ENCODE measurements around the gene METAP1. TPM values are rescaled to one million over a fixed set of nuclear protein-coding genes. Genes with fewer than 3 reads are reported as not detected.

METAP1 gene
- total and polyA plus RNA-seq, 2 experiments from 2014 or later = 64.1 to 122 TPM

DNA sequence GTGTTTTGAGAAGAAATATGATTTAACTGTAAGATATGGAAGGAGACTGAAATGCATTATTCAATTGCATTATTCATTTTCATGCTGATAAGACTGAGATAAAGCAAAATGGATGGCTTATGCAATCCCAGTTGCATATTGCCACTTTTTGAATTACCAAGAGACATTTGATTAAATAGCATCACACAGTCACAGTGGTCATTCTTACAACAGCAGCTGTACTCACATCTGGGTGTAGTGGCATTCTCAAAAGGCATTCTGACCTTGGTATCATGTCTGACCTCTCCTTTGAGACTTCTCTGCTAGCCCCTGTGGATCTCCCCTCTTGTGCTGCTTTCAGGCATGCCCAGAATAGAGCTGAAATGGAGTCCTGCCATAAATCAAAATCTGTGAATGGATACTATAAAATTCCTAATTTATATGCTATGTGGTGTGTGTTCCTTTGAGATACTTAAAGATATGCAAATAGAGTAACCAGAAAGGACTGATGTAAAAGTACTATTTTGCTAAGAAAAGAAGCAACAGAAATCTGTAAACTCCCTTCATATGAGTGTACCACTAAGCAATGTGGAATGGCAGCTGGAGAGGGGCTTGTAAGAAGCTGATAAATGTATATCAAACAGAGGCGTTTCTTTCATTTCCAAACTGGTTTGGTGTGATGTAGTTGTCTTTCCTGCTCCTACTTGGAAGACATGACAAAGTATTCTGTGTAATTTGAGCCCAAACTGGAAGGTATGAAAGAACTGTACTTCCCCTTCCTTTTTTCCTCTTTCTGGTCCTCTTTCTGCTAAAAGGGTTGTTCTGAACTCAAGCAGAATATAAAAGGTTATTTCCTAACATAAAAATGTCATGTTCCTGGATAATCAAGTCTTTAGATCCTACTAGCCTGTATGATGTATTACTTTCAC is 25.4 kb upstream of the METAP1 start (continued):
- TF ChIP-seq, protein P1, sequence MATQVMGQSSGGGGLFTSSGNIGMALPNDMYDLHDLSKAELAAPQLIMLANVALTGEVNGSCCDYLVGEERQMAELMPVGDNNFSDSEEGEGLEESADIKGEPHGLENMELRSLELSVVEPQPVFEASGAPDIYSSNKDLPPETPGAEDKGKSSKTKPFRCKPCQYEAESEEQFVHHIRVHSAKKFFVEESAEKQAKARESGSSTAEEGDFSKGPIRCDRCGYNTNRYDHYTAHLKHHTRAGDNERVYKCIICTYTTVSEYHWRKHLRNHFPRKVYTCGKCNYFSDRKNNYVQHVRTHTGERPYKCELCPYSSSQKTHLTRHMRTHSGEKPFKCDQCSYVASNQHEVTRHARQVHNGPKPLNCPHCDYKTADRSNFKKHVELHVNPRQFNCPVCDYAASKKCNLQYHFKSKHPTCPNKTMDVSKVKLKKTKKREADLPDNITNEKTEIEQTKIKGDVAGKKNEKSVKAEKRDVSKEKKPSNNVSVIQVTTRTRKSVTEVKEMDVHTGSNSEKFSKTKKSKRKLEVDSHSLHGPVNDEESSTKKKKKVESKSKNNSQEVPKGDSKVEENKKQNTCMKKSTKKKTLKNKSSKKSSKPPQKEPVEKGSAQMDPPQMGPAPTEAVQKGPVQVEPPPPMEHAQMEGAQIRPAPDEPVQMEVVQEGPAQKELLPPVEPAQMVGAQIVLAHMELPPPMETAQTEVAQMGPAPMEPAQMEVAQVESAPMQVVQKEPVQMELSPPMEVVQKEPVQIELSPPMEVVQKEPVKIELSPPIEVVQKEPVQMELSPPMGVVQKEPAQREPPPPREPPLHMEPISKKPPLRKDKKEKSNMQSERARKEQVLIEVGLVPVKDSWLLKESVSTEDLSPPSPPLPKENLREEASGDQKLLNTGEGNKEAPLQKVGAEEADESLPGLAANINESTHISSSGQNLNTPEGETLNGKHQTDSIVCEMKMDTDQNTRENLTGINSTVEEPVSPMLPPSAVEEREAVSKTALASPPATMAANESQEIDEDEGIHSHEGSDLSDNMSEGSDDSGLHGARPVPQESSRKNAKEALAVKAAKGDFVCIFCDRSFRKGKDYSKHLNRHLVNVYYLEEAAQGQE (IDR thresholded peaks at IDR 0.05; ENCODE audit: unreplicated experiment) = no peak
- TF ChIP-seq JUNB (IDR thresholded peaks at IDR 0.05; ENCODE audit: unreplicated experiment) (no peak), NANOG (IDR thresholded peaks at IDR 0.05; ENCODE audit: borderline replicate concordance) (no peak), ZNF331 (CRISPR knock-in tag; IDR thresholded peaks at IDR 0.05; ENCODE audit: low read depth) (no peak), EZH2phosphoT487 (IDR thresholded peaks at IDR 0.05; ENCODE audit: unreplicated experiment) (no peak), ZNF114 (CRISPR knock-in tag; IDR thresholded peaks at IDR 0.05) (no peak), POLR2AphosphoS5 (IDR thresholded peaks at IDR 0.05; ENCODE audit: low read depth) (no peak), CREB1 (CRISPR knock-in tag; IDR thresholded peaks at IDR 0.05; ENCODE audit: low read depth) (no peak), STAT1 (IDR thresholded peaks at IDR 0.05; ENCODE audit: unreplicated experiment) (no peak), EZH2 (IDR thresholded peaks at IDR 0.05; ENCODE audit: low read depth, unreplicated experiment) (no peak)
- TF ChIP-seq, protein P2, sequence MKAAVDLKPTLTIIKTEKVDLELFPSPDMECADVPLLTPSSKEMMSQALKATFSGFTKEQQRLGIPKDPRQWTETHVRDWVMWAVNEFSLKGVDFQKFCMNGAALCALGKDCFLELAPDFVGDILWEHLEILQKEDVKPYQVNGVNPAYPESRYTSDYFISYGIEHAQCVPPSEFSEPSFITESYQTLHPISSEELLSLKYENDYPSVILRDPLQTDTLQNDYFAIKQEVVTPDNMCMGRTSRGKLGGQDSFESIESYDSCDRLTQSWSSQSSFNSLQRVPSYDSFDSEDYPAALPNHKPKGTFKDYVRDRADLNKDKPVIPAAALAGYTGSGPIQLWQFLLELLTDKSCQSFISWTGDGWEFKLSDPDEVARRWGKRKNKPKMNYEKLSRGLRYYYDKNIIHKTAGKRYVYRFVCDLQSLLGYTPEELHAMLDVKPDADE (IDR thresholded peaks at IDR 0.05) = no peak
- TF ChIP-seq, protein P3, sequence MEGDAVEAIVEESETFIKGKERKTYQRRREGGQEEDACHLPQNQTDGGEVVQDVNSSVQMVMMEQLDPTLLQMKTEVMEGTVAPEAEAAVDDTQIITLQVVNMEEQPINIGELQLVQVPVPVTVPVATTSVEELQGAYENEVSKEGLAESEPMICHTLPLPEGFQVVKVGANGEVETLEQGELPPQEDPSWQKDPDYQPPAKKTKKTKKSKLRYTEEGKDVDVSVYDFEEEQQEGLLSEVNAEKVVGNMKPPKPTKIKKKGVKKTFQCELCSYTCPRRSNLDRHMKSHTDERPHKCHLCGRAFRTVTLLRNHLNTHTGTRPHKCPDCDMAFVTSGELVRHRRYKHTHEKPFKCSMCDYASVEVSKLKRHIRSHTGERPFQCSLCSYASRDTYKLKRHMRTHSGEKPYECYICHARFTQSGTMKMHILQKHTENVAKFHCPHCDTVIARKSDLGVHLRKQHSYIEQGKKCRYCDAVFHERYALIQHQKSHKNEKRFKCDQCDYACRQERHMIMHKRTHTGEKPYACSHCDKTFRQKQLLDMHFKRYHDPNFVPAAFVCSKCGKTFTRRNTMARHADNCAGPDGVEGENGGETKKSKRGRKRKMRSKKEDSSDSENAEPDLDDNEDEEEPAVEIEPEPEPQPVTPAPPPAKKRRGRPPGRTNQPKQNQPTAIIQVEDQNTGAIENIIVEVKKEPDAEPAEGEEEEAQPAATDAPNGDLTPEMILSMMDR (conservative IDR thresholded peaks at IDR 0.05; ENCODE audit: low read depth in 2 of 2) = no peak

DNA sequence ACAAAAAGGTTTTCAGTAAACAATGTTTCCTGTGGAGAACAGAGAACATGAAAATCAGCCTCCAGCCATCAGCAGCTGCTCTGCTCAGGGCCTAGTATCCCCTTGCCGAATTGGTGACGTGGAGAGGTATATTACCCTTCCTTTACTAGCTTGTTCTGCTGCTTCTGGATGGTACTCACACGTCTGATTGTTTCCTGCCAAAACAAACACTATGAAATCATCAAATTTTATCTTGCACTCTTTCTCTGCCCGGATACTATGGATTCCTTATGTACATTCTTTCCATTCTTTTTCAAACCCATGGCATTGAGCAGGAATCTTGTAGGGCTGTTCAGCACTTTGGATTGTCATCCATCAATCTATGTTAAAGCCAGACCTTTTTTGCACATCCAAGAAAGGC is 18.8 kb upstream of the METAP1 start:
- H2AFZ ChIP-seq = no peak overlapping the region
- no peaks in the 10 kb centered on the region for H3K27me3 ChIP-seq (ENCODE audit: insufficient read depth)
- H3F3A ChIP-seq (replicated peaks; ENCODE audit: low read depth) = no peaks in the 10 kb centered on the region
- Mint-ChIP-seq H3K9me3 (no peaks in the 10 kb centered on the region), H3K27me3 (ENCODE audit: insufficient read depth, low read depth, poor library complexity) (no peaks in the 10 kb centered on the region), H3K36me3 (ENCODE audit: low read depth) (no peaks in the 10 kb centered on the region), H3K27ac (no peak overlapping the region), H3K4me1 (no peaks in the 10 kb centered on the region), H3K4me3 (no peak overlapping the region)
- H4K20me1 ChIP-seq (replicated peaks; ENCODE audit: insufficient read depth) = no peaks in the 10 kb centered on the region
- H3K36me3 ChIP-seq (ENCODE audit: insufficient read depth) = no peaks in the 10 kb centered on the region
- no peak overlapping the region for H3K4me3 ChIP-seq
- H3K4me2 ChIP-seq = no peak overlapping the region
- no peaks in the 10 kb centered on the region for H3K9me2 ChIP-seq (ENCODE audit: insufficient read depth)
- H3K4me1 ChIP-seq (ENCODE audit: insufficient read depth) = no peaks in the 10 kb centered on the region
- no peak overlapping the region for H3K27ac ChIP-seq (ENCODE audit: low read depth)
- H3K79me2 ChIP-seq (replicated peaks; ENCODE audit: insufficient read depth) = no peaks in the 10 kb centered on the region
- no peak for DNase-seq (ENCODE audit: low spot score)
- ATAC-seq = no peak
- TF ChIP-seq STAT1 (IDR thresholded peaks at IDR 0.05; ENCODE audit: unreplicated experiment) = no peak

Data from GM23338 (cell line).